HepG2 (cell line): Measurements from ENCODE around the gene PERCC1. TPM values are rescaled to one million over a fixed set of nuclear protein-coding genes. Genes with fewer than 3 reads are reported as not detected.
"Not testable (repeated sequence)": the region's sequence is repeated elsewhere in the genome, so short reads cannot be mapped to it uniquely, and the experiment has no call there.

ENCODE experiments used
- ATAC-seq: fragments of 200-7000 bp; cut with Tn5 transposase; 3 replicates; pipeline ENCODE4 v1.9.1; 2020; ENCODE audit warnings: mild to moderate bottlenecking, moderate library complexity
- BruUV-seq: library from RNA; stranded (reverse); fragments of 400-500 nt; replicated peaks from 2 replicates; lab custom pipeline; 2021; lab: Mats Ljungman, UMichigan
- CTCF ChIA-PET: fragments of 300-600 bp; formaldehyde crosslinking; extraction: SDS; loops from one replicate; lab custom pipeline; 2021; ENCODE audit warnings: low total read pairs, inconsistent platforms, low intra/inter-chr PET ratio; lab: Yijun Ruan, JAX
- POLR2A ChIA-PET: fragments of 350-600 bp; sonication (Branson Sonifier 250); formaldehyde crosslinking; loops from one replicate; lab custom pipeline; 2020; ENCODE audit warnings: antibody characterized with exemption, inconsistent platforms; lab: Yijun Ruan, JAX
- DNase-seq: peaks from one replicate; pipeline ENCODE4 v3.0.0-alpha.2; 2015; ENCODE audit warnings: low spot score
- FAIRE-seq: peaks from 3 replicates; lab custom pipeline; 2011; peaks lifted over from hg19 to GRCh38; lab: Jason Lieb, UNC
- H2AFZ ChIP-seq: one replicate; pipeline ENCODE4 v1.6.1; 2011; ENCODE audit warnings: low read length, inconsistent platforms
- H3K27ac ChIP-seq: fragments of 300-600 bp; 3 replicates; pipeline ENCODE4 v1.8.0; 2011; ENCODE audit warnings: mixed run types, mild to moderate bottlenecking, mixed read lengths, low read length, inconsistent platforms; ENCODE audit not compliant: insufficient read depth; ENCODE audit errors: extremely low read length
- H3K27me3 ChIP-seq, 2 experiments: fragments of 200-600 bp in 1 of 2; 2 replicates in 1 of 2; 3 replicates in 1 of 2; pipeline versions ENCODE4 v1.6.0 to v1.8.0; 2011; ENCODE audit warnings: low read length in 2 of 2, mild to moderate bottlenecking in 2 of 2, moderate library complexity in 2 of 2, inconsistent platforms in 1 of 2; ENCODE audit not compliant: insufficient read depth in 2 of 2, control insufficient read depth in 1 of 2
- H3K36me3 ChIP-seq, 2 experiments: fragments of 200-600 bp in 1 of 2; replicated peaks in 1 of 2; 2 replicates in 1 of 2; 3 replicates in 1 of 2; pipeline versions ENCODE4 v1.5.1 to v1.8.0; 2011; ENCODE audit warnings: low read length in 2 of 2, inconsistent platforms in 1 of 2; ENCODE audit not compliant: insufficient read depth in 2 of 2, control insufficient read depth in 1 of 2
- H3K4me1 ChIP-seq: 2 replicates; pipeline ENCODE4 v1.5.1; 2012; ENCODE audit warnings: low read length, inconsistent platforms; ENCODE audit not compliant: insufficient read depth
- H3K4me2 ChIP-seq: 2 replicates; pipeline ENCODE4 v1.6.0; 2011; ENCODE audit warnings: low read depth, low read length, inconsistent platforms
- H3K4me3 ChIP-seq, 3 experiments: fragments of 200-600 bp in 1 of 3; sonication (generic), shearing (Covaris generic) in 1 of 3; replicated peaks in 1 of 3; 2 replicates each; pipeline ENCODE4 v1.5.1; 2011 to 2016; ENCODE audit warnings: low read length in 3 of 3, inconsistent platforms in 2 of 3, low read depth in 2 of 3, mild to moderate bottlenecking in 2 of 3, control low read depth in 1 of 3, mixed read lengths in 1 of 3; ENCODE audit not compliant: insufficient read depth in 1 of 3
- H3K79me2 ChIP-seq: one replicate; pipeline ENCODE4 v1.6.1; 2011; ENCODE audit warnings: low read length, inconsistent platforms; ENCODE audit not compliant: insufficient read depth
- H3K9ac ChIP-seq: 2 replicates; pipeline ENCODE4 v1.6.0; 2011; ENCODE audit warnings: mild to moderate bottlenecking, low read depth, low read length, inconsistent platforms; ENCODE audit not compliant: insufficient read depth
- H3K9me3 ChIP-seq: 2 replicates; pipeline ENCODE4 v1.5.1; 2012; ENCODE audit warnings: mild to moderate bottlenecking, low read length
- H4K20me1 ChIP-seq: 2 replicates; pipeline ENCODE4 v1.6.0; 2011; ENCODE audit warnings: inconsistent platforms, mild to moderate bottlenecking, low read length, moderate library complexity; ENCODE audit not compliant: insufficient read depth
- POLR2A ChIP-seq, 2 experiments: IDR thresholded peaks; 2 replicates each; pipeline ENCODE4 v1.6.1; 2011; ENCODE audit warnings: low read depth in 2 of 2, low read length in 2 of 2, mild to moderate bottlenecking in 1 of 2, moderate library complexity in 1 of 2; ENCODE audit not compliant: insufficient read depth in 1 of 2
- ZNF383 ChIP-seq: sonication (generic); formaldehyde crosslinking; IDR thresholded peaks from 2 replicates; pipeline ENCODE4 v1.4.0; 2020; ENCODE audit warnings: missing genetic modification reagents, mild to moderate bottlenecking, borderline replicate concordance
- WGBS: methylation state at CpG from one replicate; pipeline ENCODE4 v1.1.6; 2017; ENCODE audit warnings: low lambda C conversion rate; 5-methylcytosine and 5-hydroxymethylcytosine counted together
- in situ Hi-C: cut with HindIII; loops from 2 replicates; pipeline ENCODE4 v1.10.0; 2017; ENCODE audit warnings: low pct_unique_long_range_greater_than_20kb; ENCODE audit not compliant: extremely low pct_ligation_motif_present
- intact Hi-C: fragments of 100-400 bp; cut with micrococcal nuclease; formaldehyde crosslinking; loops from one replicate; pipeline ENCODE4 v1.10.0; 2022; ENCODE audit not compliant: unreplicated experiment
- polyA plus RNA-seq, 8 experiments: library from polyadenylated mRNA; depleted of rRNA in 3 of 8; stranded (reverse) in 7 of 8; unstranded in 1 of 8; fragments of >200 nt; fragmentation: Illumina TruSeq in 4 of 8; extraction: Trizol in 4 of 8; gene quantifications; 2 replicates each; pipeline versions ENCODE4 v1.2.1 to v1.2.3, GENCODE V29; 2011 to 2016; ENCODE audit warnings: low read depth in 4 of 8, missing spikeins in 1 of 8, mixed read lengths in 1 of 8; ENCODE audit not compliant: insufficient read depth in 1 of 8
- total RNA-seq, 5 experiments: library from RNA; depleted of rRNA; stranded (reverse); fragments of >200 nt; fragmentation: Illumina TruSeq; extraction: Trizol; gene quantifications; 2 replicates each; pipeline ENCODE4 v1.2.3, GENCODE V29; 2016; ENCODE audit warnings: low read depth in 1 of 5

Gene PERCC1
- total and polyA plus RNA-seq, 2 of the 13 experiments (the other 11 are each of a cell fraction or from before 2014, with no cell fraction given) = 0.15 TPM; not detected in 1

GRCh38 chr16:1477033-1477432, 46.2 kb downstream of the PERCC1 start:
- Histone ChIP-seq H3K4me2 (no peak overlapping the region), H4K20me1 (no peaks in the 10 kb centered on the region), H3K4me3 (no peak overlapping the region), H3K27me3 (peaks cover under 1 to 12% of the 10 kb centered on the region in 2 experiments; a peak in 2 of 5 replicates), H3K36me3 (no peaks in the 10 kb centered on the region)
- ChIA-PET CTCF (no interaction called here), POLR2A (interaction anchor here (1.0 to 1.7 kb wide), 2 partner anchors 9 to 14 kb away, joined by 4 to 6 read pairs; no protein-coding TSS in a partner anchor)
- no peak for DNase-seq
- no TSS peak for BruUV-seq
- TF ChIP-seq POLR2A (IDR thresholded peaks at IDR 0.05; ENCODE audit: insufficient read depth in 1 of 2, low read depth in 2 of 2, low read length in 2 of 2) (peak in 1 of 2 experiments; percentile 35; a peak in 1 of 4 replicates), ZNF383 (CRISPR knock-in tag) (no peak)
- TF ChIP-seq, all 625 proteins: peak for 1
- WGBS = 58% methylated on average over 10 of the region's 10 CpGs
- in situ Hi-C loops = no loop called here
- Histone ChIP-seq H3K9me3 (no peaks in the 10 kb centered on the region), H3K27ac (no peak overlapping the region), H2AFZ (no peak overlapping the region), H3K9ac (no peak overlapping the region), H3K79me2 (peaks cover 11% of the 10 kb centered on the region), H3K4me1 (peaks cover 32% of the 10 kb centered on the region)
- FAIRE-seq (no peak), ATAC-seq (no peak)
- intact Hi-C loops = no loop called here

DNA sequence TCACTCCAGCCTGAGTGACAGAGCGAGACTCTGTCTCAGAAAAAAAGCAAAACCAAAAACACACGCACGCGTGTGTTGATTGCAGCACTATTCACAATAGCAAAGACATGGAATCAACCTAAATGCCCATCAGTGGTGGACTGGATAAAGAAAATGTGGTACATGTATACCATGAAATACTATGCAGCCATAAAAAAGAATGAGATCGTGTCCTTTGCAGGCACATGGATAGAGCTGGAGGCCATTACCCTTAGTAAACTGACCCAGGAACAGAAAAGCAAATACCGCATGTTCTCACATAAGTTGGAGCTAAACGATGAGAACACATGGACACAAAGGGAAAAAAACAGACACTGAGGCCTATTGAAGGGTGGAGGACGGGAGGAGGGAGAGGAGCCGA, 48.1 kb downstream of the PERCC1 start:
- POLR2A ChIA-PET, H4K20me1 ChIP-seq, H3K9me3 ChIP-seq, H3K9ac ChIP-seq, ATAC-seq, BruUV-seq, H3K36me3 ChIP-seq, in situ Hi-C loops, CTCF ChIA-PET, intact Hi-C loops, H3K4me2 ChIP-seq, H2AFZ ChIP-seq, H3K79me2 ChIP-seq, H3K4me3 ChIP-seq, H3K27ac ChIP-seq, FAIRE-seq, DNase-seq: not testable (repeated sequence)
- Histone ChIP-seq H3K27me3 (peaks cover 5 to 26% of the 10 kb centered on the region in 2 experiments; a peak in 4 of 5 replicates), H3K4me1 (peaks cover 13% of the 10 kb centered on the region)
- WGBS = 56% methylated on average over 9 of the region's 9 CpGs
